ENCODE measurements around the gene NALCN. TPM values are rescaled to one million over a fixed set of nuclear protein-coding genes. Genes with fewer than 3 reads are reported as not detected.

The NALCN gene
- total and polyA plus RNA-seq, 2 donors (not counting 1 experiment from before 2014, with no cell fraction given) = not detected

- H3K36me3 ChIP-seq (replicated peaks in 1 of 2; ENCODE audit: control extremely low read depth in 1 of 2, control insufficient read depth in 1 of 2, extremely low read depth in 1 of 2, insufficient read depth in 2 of 2, low read length in 1 of 2) = no peaks in the 10 kb centered on the region
- ATAC-seq (ENCODE audit: low read depth) (no peak), DNase-seq (no peak)
- no peak overlapping the region for H2AFZ ChIP-seq (ENCODE audit: insufficient read depth, low read depth, low read length, poor library complexity, severe bottlenecking)
- H3K9ac ChIP-seq (ENCODE audit: low read length) = no peak overlapping the region
- H3K27ac ChIP-seq (ENCODE audit: low read length in 2 of 2) = no peak overlapping the region
- ChIA-PET CTCF (no interaction called here), POLR2A (no interaction called here)
- Mint-ChIP-seq H3K4me3 (no peak overlapping the region), H3K4me1 (no peaks in the 10 kb centered on the region), H3K27me3 (no peaks in the 10 kb centered on the region), H3K9me3 (ENCODE audit: insufficient read depth) (peaks cover 7% of the 10 kb centered on the region), H3K27ac (no peak overlapping the region)
- no peaks in the 10 kb centered on the region for H3K4me1 ChIP-seq (ENCODE audit: control insufficient read depth in 2 of 2, insufficient read depth in 2 of 2, low read length in 2 of 2)
- TF ChIP-seq EZH2 (IDR thresholded peaks at IDR 0.05; ENCODE audit: borderline replicate concordance, insufficient read depth, low read depth, low read length, poor library complexity, severe bottlenecking) (no peak), CTCF (IDR thresholded peaks at IDR 0.05) (no peak)
- H3K79me2 ChIP-seq (ENCODE audit: control insufficient read depth, insufficient read depth, low read length) = no peaks in the 10 kb centered on the region
- H3K9me3 ChIP-seq (ENCODE audit: control extremely low read depth in 1 of 3, control insufficient read depth in 2 of 3, insufficient read depth in 1 of 3, low read length in 2 of 3) = no peaks in the 10 kb centered on the region
- intact Hi-C loops (cut with micrococcal nuclease) = no loop called here
- no peaks in the 10 kb centered on the region for H4K20me1 ChIP-seq (ENCODE audit: control insufficient read depth, insufficient read depth, low read length, poor library complexity, severe bottlenecking)
- H3K4me2 ChIP-seq (replicated peaks; ENCODE audit: low read depth, low read length, poor library complexity, severe bottlenecking) = no peak overlapping the region
- no peaks in the 10 kb centered on the region for H3K27me3 ChIP-seq (replicated peaks in 1 of 4; ENCODE audit: control extremely low read depth in 1 of 4, control insufficient read depth in 3 of 4, insufficient read depth in 4 of 4, low read length in 3 of 4)
- WGBS (ENCODE audit: insufficient coverage) = 91% methylated on average over 5 of the region's 5 CpGs
- no peak overlapping the region for H3K4me3 ChIP-seq (ENCODE audit: control extremely low read depth in 1 of 5, extremely low read depth in 1 of 5, insufficient read depth in 1 of 5, low read depth in 2 of 5, low read length in 4 of 5)
These were observed 61.4 kb downstream of the NALCN start for GRCh38 chr13:101354895-101355294.

- no peaks in the 10 kb centered on the region for H3K36me3 ChIP-seq (replicated peaks in 1 of 2; ENCODE audit: control extremely low read depth in 1 of 2, control insufficient read depth in 1 of 2, extremely low read depth in 1 of 2, insufficient read depth in 2 of 2, low read length in 1 of 2)
These were observed 69.2 kb downstream of the NALCN start for GRCh38 chr13:101346942-101347728.

More at GRCh38 chr13:101346942-101347728, 69.2 kb downstream of the NALCN start:
- Histone ChIP-seq H2AFZ (ENCODE audit: insufficient read depth, low read depth, low read length, poor library complexity, severe bottlenecking) (no peak overlapping the region), H3K4me1 (ENCODE audit: control insufficient read depth in 2 of 2, insufficient read depth in 2 of 2, low read length in 2 of 2) (no peaks in the 10 kb centered on the region), H3K4me3 (ENCODE audit: control extremely low read depth in 1 of 5, extremely low read depth in 1 of 5, insufficient read depth in 1 of 5, low read depth in 2 of 5, low read length in 4 of 5) (no peak overlapping the region), H4K20me1 (ENCODE audit: control insufficient read depth, insufficient read depth, low read length, poor library complexity, severe bottlenecking) (no peaks in the 10 kb centered on the region), H3K9me3 (ENCODE audit: control extremely low read depth in 1 of 3, control insufficient read depth in 2 of 3, insufficient read depth in 1 of 3, low read length in 2 of 3) (no peaks in the 10 kb centered on the region), H3K27me3 (replicated peaks in 1 of 4; ENCODE audit: control extremely low read depth in 1 of 4, control insufficient read depth in 3 of 4, insufficient read depth in 4 of 4, low read length in 3 of 4) (no peaks in the 10 kb centered on the region), H3K9ac (ENCODE audit: low read length) (no peak overlapping the region), H3K27ac (ENCODE audit: low read length in 2 of 2) (no peak overlapping the region), H3K79me2 (ENCODE audit: control insufficient read depth, insufficient read depth, low read length) (no peaks in the 10 kb centered on the region), H3K4me2 (replicated peaks; ENCODE audit: low read depth, low read length, poor library complexity, severe bottlenecking) (no peak overlapping the region)
- 85% methylated on average over 3 of the region's 5 CpGs for WGBS (ENCODE audit: insufficient coverage)
- TF ChIP-seq CTCF (IDR thresholded peaks at IDR 0.05) = no peak
- TF ChIP-seq EZH2 (IDR thresholded peaks at IDR 0.05; ENCODE audit: borderline replicate concordance, insufficient read depth, low read depth, low read length, poor library complexity, severe bottlenecking) = no peak
- H3K4me3 Mint-ChIP-seq = no peak overlapping the region
- intact Hi-C loops (cut with micrococcal nuclease) = no loop called here
- ATAC-seq (ENCODE audit: low read depth) = no peak
- POLR2A ChIA-PET = no interaction called here
- no peak for DNase-seq
- no peaks in the 10 kb centered on the region for H3K9me3 Mint-ChIP-seq (ENCODE audit: insufficient read depth)
- H3K27me3 Mint-ChIP-seq = no peaks in the 10 kb centered on the region
- H3K27ac Mint-ChIP-seq = no peak overlapping the region
- CTCF ChIA-PET = no interaction called here
- H3K4me1 Mint-ChIP-seq = no peaks in the 10 kb centered on the region

Data from B cell (primary cell).